Omental fat pad (tissue), 4 donors: ENCODE measurements around the gene ATP5ME. TPM values are rescaled to one million over a fixed set of nuclear protein-coding genes. Genes with fewer than 3 reads are reported as not detected.

Experiments
- ATAC-seq: fragments of 150-250 bp; one replicate; pipeline ENCODE4 v1.9.1; 2016; ENCODE audit warnings: mild to moderate bottlenecking, moderate library complexity; ENCODE audit not compliant: low FRiP score
- DNase-seq: peaks from one replicate; pipeline ENCODE4 v3.0.0-alpha.2; 2019; ENCODE audit warnings: low spot score
- CTCF ChIP-seq, 3 donors: fragments of 450-650 bp; IDR thresholded peaks; one replicate each; pipeline ENCODE4 v1.5.1; 2016 to 2017; ENCODE audit warnings: antibody characterized with exemption in 3 of 3, mild to moderate bottlenecking in 3 of 3, moderate library complexity in 2 of 3
- total RNA-seq, 4 donors: library from RNA; depleted of rRNA; stranded (reverse); fragments of >200 nt; gene quantifications; one replicate each; pipeline ENCODE4 v1.1.0, GENCODE V29; 2016

ATP5ME gene
- total RNA-seq, 4 donors from 2014 or later: 54.3 to 147 (median 107) TPM

GRCh38 chr4:689723-690122 lies 15.6 kb upstream of the ATP5ME start:
- TF ChIP-seq CTCF (IDR thresholded peaks at IDR 0.05): no peak
- DNase-seq (no peak), ATAC-seq (no peak)

DNA sequence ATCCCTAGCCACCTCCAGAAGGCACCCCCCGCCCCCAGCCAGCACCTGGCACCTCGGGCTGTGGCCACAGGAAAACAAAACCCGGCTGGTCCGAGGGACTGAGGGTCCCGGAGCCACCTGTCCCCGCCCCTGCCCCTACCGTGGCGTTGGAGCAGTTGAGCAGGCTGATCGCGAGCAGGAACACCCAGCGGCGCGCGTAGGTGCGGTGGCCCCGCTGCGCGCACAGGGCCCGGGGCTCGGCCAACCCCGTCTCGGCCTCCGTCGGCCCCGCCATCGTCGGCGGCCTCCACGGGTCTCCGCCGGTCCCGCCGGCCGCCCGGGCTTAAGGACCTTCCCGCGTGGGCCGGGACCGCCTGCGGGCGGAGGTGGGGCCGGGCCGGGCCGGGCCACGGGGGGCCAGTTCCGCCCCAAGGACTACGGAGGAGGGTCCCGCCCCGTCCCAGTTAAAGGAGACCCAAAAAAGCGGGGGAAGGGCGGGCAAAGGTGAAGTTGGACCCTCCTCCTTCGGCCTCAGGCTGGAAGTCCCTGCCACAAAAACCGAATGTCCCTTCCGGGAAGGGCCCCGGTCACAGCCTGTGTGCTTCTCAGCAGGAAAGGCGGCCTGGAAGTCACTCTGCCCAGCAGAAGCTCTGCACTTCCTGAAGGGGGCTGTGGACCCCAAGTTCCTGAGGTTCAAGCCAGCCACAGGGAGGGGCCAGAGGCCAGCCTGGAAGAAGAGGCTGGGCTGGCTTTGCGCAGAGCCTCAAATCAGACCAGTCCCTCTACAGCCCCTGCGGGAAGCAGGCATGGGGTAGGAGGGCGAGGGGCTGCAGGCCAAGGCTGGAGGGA lies 15.0 kb upstream of the ATP5ME start, which contains the start of gene SLC49A3:
SLC49A3 (minus strand) TSS at position 298 of the 828 bp plus-strand sequence; CDS start at position 274, 24 bp downstream.
- TF ChIP-seq CTCF (IDR thresholded peaks at IDR 0.05): no peak
- DNase-seq (no peak), ATAC-seq (no peak)

DNA sequence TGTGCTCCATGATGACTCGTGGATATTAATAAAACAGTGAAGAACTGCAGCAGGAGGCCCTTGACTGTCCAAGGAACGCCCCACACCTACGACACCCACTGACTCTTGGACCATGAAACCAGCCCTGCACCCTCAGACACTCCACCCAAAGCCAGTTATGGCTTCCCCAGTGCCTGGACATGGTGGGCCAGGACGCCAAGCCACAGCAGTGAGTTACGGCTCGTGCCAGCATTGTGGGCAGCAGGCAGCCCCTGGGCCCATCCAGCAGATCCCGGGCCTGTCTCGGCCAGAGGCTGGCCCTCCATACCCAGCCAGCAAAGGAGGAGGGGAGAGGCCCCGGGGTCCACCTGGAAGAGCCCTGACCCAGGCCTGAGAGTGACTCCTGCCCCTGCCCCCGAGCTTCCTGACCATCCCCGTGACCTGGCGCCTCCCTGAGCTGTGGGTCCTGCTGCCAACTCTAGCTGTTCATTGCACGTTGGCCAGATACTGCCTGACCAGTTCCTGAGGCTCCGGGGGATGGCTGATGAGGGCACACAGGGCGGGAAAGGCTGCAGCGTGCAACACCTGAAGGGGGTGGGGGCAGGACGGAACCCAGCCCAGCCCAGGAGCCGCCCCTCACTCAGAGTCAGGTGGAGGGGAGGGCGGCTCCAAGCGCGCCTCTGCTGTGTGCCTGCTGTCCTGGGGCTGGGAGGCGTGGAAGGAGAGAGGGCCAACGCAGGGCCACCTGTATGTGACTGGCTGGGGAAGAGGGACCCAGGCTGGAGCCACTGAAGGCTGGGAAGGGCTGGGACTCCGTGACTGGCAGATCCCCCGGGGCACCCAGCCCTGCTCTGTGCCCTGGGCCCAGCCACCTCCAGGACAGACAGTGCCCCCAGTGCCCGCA lies 14.1 kb upstream of the ATP5ME start:
- no peak for ATAC-seq
- DNase-seq: no peak
- TF ChIP-seq CTCF (IDR thresholded peaks at IDR 0.05): no peak

GRCh38 chr4:687048-687970 lies 13.2 kb upstream of the ATP5ME start:
- DNase-seq: peak; percentile 77
- TF ChIP-seq CTCF (IDR thresholded peaks at IDR 0.05): no peak
- ATAC-seq: peak; percentile 87

DNA sequence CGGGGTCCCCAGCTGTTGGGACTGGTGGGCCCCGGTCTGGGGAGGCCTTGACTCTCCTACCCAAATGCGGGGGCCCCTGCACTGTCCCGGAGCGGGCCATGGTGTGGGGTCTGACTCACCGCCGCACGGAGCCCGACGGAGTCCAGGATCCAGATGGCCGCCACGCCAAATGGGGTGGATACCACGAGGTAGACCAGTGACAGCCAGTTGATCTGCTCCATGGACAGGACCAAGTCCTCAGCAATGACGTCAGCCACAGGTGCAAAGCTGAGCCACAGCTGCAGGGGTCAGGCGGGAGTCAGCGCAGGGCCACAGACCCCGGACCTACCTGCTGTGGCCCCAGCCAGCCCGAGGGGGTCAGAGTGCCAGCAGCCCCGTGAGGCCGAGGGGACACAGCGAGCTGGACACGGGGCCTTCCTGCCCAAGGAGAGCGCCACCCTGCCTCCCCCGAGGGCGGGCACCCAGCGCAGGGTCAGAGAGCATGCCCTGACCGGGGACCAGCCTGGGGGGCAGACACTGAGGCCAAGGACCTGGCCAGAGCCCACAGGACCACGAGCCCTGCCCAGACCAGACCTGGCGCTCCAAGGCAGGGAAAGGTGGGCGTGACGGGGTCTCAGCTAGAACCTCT lies 12.5 kb upstream of the ATP5ME start:
- DNase-seq (no peak), ATAC-seq (no peak)
- no peak for TF ChIP-seq CTCF (IDR thresholded peaks at IDR 0.05)
